ENCODE results near the gene INAFM1. TPM values are rescaled to one million over a fixed set of nuclear protein-coding genes. Genes with fewer than 3 reads are reported as not detected.
"Not testable (repeated sequence)": the region's sequence is repeated elsewhere in the genome, so short reads cannot be mapped to it uniquely, and the experiment has no call there.

The INAFM1 gene
- total and polyA plus RNA-seq, 8 donors = 8.7 to 22.2 (median 12.9) TPM

GRCh38 chr19:47284324-47284899 is 9.7 kb downstream of the INAFM1 start:
- H3K4me3 ChIP-seq = no peak overlapping the region
- intact Hi-C loops (cut with DNase I) = no loop called here
- H3K27ac ChIP-seq = no peak overlapping the region
- H3K36me3 ChIP-seq = no peaks in the 10 kb centered on the region
- peak; percentile 63 for ATAC-seq
- H3K4me1 ChIP-seq = no peaks in the 10 kb centered on the region
- no peaks in the 10 kb centered on the region for H3K9me3 ChIP-seq
- DNase-seq = peak in 2 of 4 donors; percentile 59 to 69
- TF ChIP-seq CTCF (IDR thresholded peaks at IDR 0.05) = peak; percentile 72 to 94
- no peaks in the 10 kb centered on the region for H3K27me3 ChIP-seq

GRCh38 chr19:47296036-47296435 is 21.4 kb downstream of the INAFM1 start:
- intact Hi-C loops (cut with DNase I) = loop anchor here in 1 of 2 donors (10.0 kb wide), 1 partner anchor 409 kb away; no protein-coding TSS in a partner anchor
- ATAC-seq (peak; percentile 97), DNase-seq (peak in 2 of 4 donors; percentile 69 to 73)
- Histone ChIP-seq H3K27me3 (no peaks in the 10 kb centered on the region), H3K27ac (no peak overlapping the region), H3K4me3 (no peak overlapping the region), H3K36me3 (no peaks in the 10 kb centered on the region), H3K4me1 (peaks cover 0 to 4% of the 10 kb centered on the region in 2 donors), H3K9me3 (no peaks in the 10 kb centered on the region)
- peak; percentile 75 to 86 for TF ChIP-seq CTCF (IDR thresholded peaks at IDR 0.05)

- not testable (repeated sequence) for H3K27me3 ChIP-seq, ATAC-seq, H3K36me3 ChIP-seq, DNase-seq, H3K4me3 ChIP-seq, H3K27ac ChIP-seq, H3K9me3 ChIP-seq
- peaks cover 0 to 26% of the 10 kb centered on the region in 2 donors for H3K4me1 ChIP-seq
- intact Hi-C loops (cut with DNase I) = loop anchor here in 1 of 2 donors (5.0 kb wide), 1 partner anchor 91 kb away; no protein-coding TSS in a partner anchor
Observed at GRCh38 chr19:47300867-47301266, 26.2 kb downstream of the INAFM1 start.

GRCh38 chr19:47302249-47302648 is 27.6 kb downstream of the INAFM1 start:
- Histone ChIP-seq H3K4me1 (peaks cover 0 to 23% of the 10 kb centered on the region in 2 donors), H3K36me3 (no peaks in the 10 kb centered on the region), H3K4me3 (no peak overlapping the region), H3K27me3 (no peaks in the 10 kb centered on the region), H3K9me3 (no peaks in the 10 kb centered on the region), H3K27ac (peak overlapping the region in 1 of 2 donors; percentile 53)
- no peak for DNase-seq
- no peak for TF ChIP-seq CTCF (IDR thresholded peaks at IDR 0.05)
- intact Hi-C loops (cut with DNase I) = loop anchor here in 1 of 2 donors (5.0 kb wide), 1 partner anchor 90 kb away; no protein-coding TSS in a partner anchor
- ATAC-seq = no peak

- no peak overlapping the region for H3K4me3 ChIP-seq
- intact Hi-C loops (cut with DNase I) = loop anchor here in 1 of 2 donors (5.0 kb wide), 1 partner anchor 88 kb away; no protein-coding TSS in a partner anchor
- no peak for DNase-seq
- no peak overlapping the region for H3K27ac ChIP-seq
- ATAC-seq = no peak
- H3K36me3 ChIP-seq = no peaks in the 10 kb centered on the region
- H3K4me1 ChIP-seq = peaks cover 0 to 33% of the 10 kb centered on the region in 2 donors
- no peaks in the 10 kb centered on the region for H3K9me3 ChIP-seq
- H3K27me3 ChIP-seq = no peaks in the 10 kb centered on the region
- no peak for TF ChIP-seq CTCF (IDR thresholded peaks at IDR 0.05)
Observed at GRCh38 chr19:47303966-47304365, 29.3 kb downstream of the INAFM1 start.

Measured in left lung (tissue), 10 donors.